Activated CD4-positive, alpha-beta T cell treated with anti-CD3 and anti-CD28 coated beads, Interleukin-2, Interleukin-4, amounts not matched to agents 100 ng/mL and 50 ng/mL, durations not matched to agents 16 hours and 8 hours (primary cell): ENCODE results near the gene NUDCD3.

Source experiments
- DNase-seq: peaks from one replicate; pipeline ENCODE4 v3.0.0-alpha.2; 2020; ENCODE audit warnings: low spot score

The NUDCD3 gene

GRCh38 chr7:44398953-44399574, 91.4 kb downstream of the NUDCD3 start:
- DNase-seq = no peak

GRCh38 chr7:44398511-44398911, 91.9 kb downstream of the NUDCD3 start:
- no peak for DNase-seq

DNA sequence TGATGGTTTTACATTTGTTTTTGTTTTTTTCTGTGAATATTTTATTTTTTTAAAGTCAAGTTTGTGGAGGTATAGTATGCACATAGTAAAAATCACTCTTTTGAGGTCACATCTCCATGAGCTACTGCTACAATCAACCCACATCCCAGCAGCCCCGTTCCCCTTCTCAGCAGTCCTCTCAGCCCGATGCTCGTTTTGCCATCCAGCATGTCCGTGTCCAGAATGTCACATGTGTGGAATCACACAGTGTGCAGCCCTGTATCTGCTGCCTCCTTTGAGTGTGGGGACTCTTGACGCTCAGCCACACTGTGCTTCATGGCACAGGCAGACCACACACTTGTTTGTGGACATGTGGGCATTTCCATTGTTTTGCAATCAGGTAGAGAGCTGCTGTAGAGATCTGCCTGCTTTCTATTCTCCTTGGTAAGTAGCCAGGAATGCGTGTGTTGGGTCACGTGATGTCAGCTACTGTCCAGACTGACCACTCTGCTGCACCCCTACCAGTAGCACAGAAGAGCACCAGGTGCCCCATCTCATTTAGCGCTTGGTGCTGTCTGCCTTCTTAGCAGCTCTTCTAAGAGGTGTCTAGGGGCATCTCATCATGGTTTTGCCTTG, 93.4 kb downstream of the NUDCD3 start:
- DNase-seq = no peak

- no peak for DNase-seq
Measured at GRCh38 chr7:44396496-44396895, 94.0 kb downstream of the NUDCD3 start.

DNA sequence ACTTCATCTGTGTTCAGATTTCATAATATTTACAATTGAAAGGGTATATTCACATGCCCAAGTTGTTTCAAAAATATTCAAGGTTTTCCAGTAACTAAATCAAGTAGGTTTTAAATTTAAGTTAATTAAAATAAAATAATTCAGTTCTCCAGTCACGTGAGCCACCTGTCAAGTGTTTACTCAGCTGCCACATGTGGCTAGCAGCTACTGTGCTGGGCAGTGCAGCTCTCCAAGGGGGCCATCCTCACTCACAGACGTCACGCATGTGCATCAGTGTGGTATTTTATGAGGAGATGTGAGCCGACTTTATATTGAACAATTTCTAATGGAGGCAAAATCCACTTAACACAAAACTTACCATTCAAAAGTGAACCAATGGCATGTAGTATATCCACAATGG, 95.4 kb downstream of the NUDCD3 start:
- no peak for DNase-seq

DNA sequence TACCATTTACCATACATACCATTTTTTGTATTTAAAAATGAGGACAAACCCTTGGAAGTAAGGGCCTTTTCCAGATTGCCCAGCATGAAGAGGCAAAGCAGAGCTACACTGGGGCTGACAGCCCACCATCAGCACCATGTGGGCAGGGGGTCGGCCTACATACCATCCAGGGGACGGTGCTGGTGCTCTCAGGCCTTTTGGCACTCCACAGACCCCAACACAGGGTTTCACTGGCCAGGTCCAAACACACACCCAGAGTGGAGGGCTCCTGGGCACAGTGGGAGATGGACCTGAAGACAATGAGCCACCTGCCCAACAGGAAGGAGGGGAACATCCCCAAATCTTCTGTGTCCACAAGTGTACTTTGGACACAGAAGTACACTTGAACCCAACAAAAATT, 95.8 kb downstream of the NUDCD3 start:
- DNase-seq = no peak

GRCh38 chr7:44394112-44394447, 96.4 kb downstream of the NUDCD3 start:
- no peak for DNase-seq

DNA sequence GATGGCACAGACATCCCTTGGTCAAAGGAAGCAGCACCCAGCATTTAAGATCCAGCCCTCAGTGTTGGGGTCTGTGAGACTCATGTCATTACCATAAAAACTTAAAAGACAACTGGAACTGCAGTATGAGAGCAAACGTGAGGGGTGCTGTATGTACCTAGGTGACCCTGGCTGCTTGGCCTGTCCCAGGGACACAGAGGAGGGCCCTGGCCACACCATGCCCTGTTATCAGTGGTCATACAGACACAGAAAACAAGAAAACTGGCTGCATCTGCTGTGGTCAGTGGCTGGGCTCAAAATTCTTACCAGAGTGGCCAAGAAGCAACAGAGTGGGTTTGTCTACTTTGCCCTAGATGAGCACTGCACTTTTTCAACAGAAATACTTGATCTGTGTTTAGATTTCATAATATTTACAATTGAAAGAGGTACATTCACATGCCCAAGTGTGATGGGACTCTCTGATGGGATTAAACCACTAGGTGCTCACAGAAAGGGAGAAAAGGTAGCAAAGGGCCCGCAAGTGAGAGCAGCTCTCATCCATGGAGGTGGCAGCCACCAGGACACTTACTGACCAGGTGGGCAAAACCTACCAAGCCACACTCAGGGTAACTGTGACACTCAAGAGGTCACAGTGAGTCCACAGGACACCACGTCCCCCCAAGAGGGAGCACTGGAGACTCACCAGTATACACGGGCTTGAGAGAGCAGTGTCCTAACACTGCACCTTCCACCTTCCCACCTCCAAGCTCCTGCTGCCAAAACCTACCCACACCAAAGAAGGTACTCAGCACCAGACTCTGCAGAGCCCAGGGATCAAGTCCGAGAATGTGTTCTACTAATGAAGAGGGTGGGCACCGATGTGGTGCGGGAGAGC, 97.0 kb downstream of the NUDCD3 start:
- no peak for DNase-seq

- DNase-seq = no peak
Measured at GRCh38 chr7:44392618-44393010, 97.8 kb downstream of the NUDCD3 start.

DNA sequence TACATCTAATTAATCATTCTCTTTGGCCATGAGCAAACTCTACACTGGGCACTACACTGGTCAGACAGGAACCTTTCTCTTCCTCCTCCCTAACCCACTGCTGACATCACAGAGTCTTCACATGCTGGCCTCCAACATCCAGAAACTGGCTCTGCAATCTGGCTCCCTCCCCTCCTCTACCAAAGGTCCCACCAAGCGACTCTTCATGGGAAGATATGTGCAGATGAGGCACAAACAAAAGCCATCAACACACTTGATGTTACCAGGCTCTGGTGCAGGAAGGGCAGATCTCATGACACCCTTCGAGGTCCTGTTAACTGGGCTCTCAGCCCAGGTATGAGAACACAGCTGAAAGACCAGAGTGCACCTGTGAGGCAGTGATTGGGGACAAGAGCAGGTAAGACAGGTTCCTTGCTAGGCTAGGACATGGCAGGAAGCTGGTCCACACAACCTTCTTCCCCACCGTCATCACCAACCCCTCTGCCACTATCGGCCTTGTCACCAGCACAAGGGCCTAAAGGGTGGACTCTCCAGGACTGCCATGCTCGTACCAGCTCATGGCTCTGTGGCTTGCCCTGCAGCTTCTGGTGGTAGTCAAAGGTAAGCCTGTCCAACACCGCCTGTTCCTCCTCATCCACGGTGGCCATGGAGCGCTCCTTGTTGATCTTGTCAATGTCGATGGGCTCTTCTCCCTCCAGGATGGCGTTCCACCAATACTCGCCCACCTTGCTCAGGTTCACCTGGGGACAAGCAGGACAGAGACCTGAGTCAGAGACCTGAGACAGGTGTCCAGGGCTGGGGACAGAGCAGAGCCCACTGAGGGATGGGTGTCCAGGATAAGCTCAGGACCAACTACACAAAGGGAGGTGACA, 98.5 kb downstream of the NUDCD3 start:
- DNase-seq = no peak

DNA sequence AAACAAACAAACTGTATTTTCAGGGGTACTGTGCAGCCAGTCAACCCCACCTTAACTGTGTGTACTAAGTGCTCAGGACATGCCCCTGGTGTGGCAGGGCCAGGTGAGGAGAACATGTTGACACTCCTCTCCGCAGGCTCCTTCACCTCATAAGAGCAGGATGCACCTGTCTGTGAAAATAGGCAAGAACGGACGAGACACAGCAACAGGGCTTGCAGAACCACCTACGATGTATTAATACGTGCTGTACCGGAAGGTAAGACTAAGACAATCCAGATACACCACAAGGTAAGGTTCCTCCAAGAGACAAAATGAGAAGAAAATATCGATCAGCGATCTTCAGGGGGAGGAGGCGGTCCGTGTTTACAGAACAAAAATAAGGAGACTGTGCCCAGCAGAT, 99.3 kb downstream of the NUDCD3 start:
- DNase-seq = no peak

- no peak for DNase-seq
Measured at GRCh38 chr7:44390701-44391100, 99.8 kb downstream of the NUDCD3 start.

- DNase-seq = no peak
Measured at GRCh38 chr7:44388089-44388970, 102.1 kb downstream of the NUDCD3 start.

- no peak for DNase-seq
Measured at GRCh38 chr7:44387389-44387788, 103.1 kb downstream of the NUDCD3 start.

DNA sequence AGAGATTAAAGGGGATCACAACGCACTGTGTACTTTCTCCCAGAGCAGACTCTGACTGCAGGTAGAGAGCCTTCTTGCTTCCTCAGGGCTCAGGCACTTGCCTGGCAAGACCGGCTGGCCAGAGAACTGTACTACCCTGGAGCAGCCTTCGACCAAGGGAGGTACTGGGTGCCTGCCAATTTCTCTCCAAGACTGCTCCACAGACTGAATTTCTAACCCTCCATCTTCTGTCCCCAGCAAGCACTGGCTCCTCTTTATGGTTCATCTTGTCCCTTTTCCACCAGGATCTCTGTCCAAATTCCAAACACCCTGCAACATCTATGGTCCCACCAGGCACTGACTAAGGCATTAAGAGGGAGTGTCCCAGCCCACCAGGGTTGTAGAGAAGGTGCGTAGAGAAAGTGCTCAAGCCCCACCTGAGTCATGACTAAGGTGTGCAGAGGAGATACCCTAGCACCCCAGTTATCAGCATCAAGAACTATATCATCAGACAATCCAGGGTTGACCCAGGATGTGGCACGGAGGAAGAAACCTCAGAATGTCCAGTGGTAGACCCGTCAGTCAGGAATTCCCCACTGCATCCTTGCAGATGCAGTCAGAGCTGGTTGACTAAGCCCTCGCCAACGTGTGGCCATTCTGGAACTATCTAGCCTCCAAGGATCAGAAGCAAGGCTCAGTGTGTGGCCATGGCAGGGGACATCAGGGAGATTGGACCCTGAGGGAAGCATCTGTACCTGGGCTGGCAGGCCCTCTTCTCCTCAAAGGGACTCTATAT, 104.1 kb downstream of the NUDCD3 start:
- no peak for DNase-seq

DNA sequence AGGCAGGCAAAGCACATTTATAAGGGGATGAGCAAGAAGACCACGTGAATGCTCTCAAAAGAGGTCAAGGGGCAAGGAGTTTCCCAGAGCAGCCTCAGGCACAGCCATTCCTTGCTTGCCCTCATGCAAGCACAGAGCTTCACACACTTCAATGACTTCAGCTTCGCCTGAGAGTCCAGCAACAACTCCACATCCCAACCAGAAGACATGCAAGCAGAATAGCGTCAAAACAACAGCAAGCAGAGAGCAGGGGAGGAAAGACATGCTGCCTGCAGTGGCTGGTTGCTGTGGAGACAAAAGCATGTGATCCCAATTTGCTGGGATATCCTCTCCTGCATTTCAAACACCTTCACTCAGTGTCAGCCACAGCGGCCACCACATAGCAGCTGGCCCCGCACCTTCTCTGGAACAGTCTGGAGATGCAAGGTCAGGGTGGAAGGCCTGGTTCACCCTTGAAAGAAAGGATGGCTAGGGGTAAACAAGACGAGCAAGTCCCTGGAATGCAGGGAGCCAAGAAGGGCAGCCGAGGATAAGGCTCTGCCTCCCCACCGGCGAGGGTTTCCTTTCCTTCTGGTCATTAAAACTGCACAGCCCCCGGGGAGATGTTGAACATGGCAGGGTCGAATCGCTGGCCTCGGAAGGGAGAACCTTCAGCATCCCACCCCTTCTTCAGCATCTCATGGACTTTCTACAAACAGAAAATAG, 104.9 kb downstream of the NUDCD3 start:
- DNase-seq = no peak

DNA sequence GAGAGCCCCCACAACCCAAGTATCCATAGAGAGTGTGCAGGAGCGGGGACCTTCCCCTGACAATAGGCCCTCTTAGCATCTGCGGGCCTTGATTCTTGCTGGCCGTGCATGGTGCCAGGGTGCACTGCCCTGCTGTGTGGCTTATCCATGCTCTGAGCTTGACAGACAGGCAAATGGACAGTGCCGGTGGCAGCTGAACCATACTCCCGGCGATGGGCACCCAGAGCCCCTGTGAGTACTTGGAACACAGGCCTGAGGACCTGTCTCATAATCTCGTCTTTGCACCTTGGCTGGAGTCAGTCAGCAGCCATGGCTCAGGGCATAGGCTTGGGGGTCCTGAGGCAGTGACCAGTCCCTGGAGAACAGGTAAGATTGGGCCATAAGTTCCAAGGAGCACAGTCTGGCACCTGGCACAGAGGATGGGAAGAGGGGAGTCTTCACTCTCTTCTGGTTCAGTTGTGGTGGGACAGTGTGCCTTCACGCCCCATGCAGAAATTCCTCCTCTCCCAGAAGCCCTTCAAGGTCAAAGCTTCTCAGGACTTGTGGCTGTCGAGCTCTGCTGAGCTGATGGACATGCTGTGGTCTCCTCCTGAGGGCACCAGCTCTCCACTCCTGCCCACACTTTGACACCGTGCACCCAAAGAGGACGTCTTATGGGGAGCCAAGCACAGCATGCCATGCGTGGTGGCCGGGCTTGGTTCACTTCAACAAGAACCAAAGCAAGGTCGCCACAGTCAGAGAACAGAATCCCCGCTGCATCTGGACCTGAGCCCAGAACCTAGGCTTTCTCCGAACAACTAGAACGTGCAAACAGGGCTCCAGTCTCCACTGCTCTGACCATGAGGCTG, 105.6 kb downstream of the NUDCD3 start:
- DNase-seq = no peak

DNA sequence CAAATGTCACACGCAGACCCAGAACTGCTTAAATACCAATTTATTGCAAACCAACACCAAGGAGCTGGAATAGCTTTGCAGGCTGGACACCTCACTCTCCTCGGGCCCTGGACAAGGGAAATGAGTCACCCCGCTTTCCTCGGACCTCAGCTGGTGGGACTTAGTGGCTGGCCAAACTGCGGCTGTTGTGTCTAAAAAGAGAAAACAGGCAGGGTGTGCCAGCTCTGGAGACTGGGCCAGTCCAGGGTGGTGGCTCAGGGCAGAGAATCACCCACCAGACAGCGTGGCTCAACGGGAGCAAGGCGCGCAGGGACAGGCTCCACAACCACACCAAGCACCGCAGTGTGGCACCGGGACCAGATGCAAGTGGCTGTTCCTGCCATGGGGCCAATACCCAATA, 106.9 kb downstream of the NUDCD3 start:
- DNase-seq = no peak
